BE2C (cell line): ENCODE results near the gene TXNL4A.
A peak's percentile ranks its signal among the peaks of the same experiment; 100 is the strongest.
"Not testable (repeated sequence)": the region's sequence is repeated elsewhere in the genome, so short reads cannot be mapped to it uniquely, and the experiment has no call there.

Experiments used
- DNase-seq: peaks from one replicate; pipeline ENCODE4 v3.0.0-alpha.2; 2020
- H3K27me3 ChIP-seq: fragments of 250-450 bp; sonication (Bioruptor Pico); 2 replicates; pipeline ENCODE4 v1.5.1; 2020; ENCODE audit warnings: mild to moderate bottlenecking
- H3K36me3 ChIP-seq: fragments of 250-450 bp; sonication (Bioruptor Pico); 2 replicates; pipeline ENCODE4 v1.5.1; 2020; ENCODE audit warnings: mild to moderate bottlenecking
- H3K4me1 ChIP-seq: fragments of 250-450 bp; sonication (Bioruptor Pico); 2 replicates; pipeline ENCODE4 v1.5.1; 2020
- H3K4me3 ChIP-seq: 2 replicates; pipeline ENCODE4 v1.5.1; 2011; ENCODE audit warnings: low read depth, low read length
- H3K9me3 ChIP-seq: fragments of 250-450 bp; sonication (Bioruptor Pico); 2 replicates; pipeline ENCODE4 v1.5.1; 2020
- CTCF ChIP-seq: IDR thresholded peaks from 2 replicates; pipeline ENCODE4 v1.5.1; 2012; ENCODE audit warnings: mild to moderate bottlenecking, low read depth, low read length

TXNL4A gene

DNA sequence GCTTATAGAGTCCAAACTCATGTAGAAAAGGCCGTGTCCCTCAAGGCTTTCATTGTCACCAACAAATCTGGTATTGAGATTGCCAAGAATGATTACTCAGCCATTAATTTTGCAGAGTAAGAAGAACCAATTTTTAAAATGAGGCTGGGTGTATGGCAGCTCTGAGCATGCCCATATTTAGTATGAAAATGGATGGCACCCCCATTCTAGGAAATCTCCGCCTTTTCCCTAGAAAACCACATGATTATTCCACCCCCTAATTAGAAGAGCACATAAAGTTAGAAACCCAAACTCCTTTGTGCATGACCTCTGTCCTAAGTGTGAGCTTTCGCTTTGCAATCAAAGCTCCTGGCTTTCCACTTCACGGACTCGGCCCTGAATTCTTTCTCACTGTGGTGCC, 14.1 kb upstream of the TXNL4A start:
- Histone ChIP-seq H3K4me3 (no peak overlapping the region), H3K4me1 (no peaks in the 10 kb centered on the region), H3K36me3 (no peaks in the 10 kb centered on the region), H3K9me3 (no peaks in the 10 kb centered on the region), H3K27me3 (no peaks in the 10 kb centered on the region)
- no peak for TF ChIP-seq CTCF
- DNase-seq, result no peak

DNA sequence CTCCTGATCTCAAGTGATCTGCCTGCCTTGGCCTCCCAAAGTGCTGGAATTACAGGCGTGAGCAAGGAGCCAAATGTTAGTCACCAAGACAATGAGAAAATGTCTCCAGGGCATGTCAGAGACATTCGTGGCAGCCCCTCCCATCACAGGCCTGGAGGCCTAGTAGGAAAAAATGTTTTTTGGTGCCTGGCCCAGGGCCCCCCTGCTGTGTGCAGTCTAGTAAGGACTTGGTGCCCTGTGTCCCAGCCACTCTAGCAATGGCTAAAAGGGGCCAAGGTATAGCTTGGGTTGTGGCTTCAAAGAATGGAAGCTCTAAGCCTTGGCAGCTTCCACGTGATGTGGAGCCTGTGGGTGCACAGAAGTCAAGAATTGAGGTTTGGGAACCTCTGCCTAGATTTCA, 12.5 kb upstream of the TXNL4A start:
- Histone ChIP-seq H3K4me3 (no peak overlapping the region), H3K9me3 (no peaks in the 10 kb centered on the region), H3K27me3 (no peaks in the 10 kb centered on the region), H3K4me1 (no peaks in the 10 kb centered on the region), H3K36me3 (no peaks in the 10 kb centered on the region)
- no peak for TF ChIP-seq CTCF
- DNase-seq, result no peak

- not testable (repeated sequence) for DNase-seq, H3K36me3 ChIP-seq, H3K9me3 ChIP-seq, H3K4me3 ChIP-seq, H3K27me3 ChIP-seq, H3K4me1 ChIP-seq
Observed at GRCh38 chr18:79999701-80000100, 11.3 kb upstream of the TXNL4A start.

DNA sequence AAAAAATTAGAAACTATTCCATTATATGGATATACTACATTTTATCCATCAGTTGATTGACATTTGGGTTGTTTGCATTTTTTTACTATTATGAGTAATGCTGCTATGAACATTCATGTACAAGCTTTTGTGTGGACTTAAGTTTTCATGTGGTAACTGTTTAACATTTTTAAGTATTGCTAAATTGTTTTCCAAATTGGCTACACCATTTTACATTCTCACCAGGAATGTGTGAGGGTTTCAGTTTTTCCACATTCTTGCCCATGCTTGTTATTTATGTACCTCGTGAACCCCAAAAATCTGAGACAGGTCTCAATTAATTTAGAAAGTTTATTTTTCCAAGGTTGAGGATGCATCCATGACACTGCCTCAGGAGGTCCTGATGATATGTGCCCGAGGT, 3.1 kb upstream of the TXNL4A start:
- no peak for TF ChIP-seq CTCF
- H3K4me1 ChIP-seq, result no peaks in the 10 kb centered on the region
- no peaks in the 10 kb centered on the region for H3K9me3 ChIP-seq
- no peak overlapping the region for H3K4me3 ChIP-seq
- H3K27me3 ChIP-seq, result no peaks in the 10 kb centered on the region
- DNase-seq, result no peak
- H3K36me3 ChIP-seq, result no peaks in the 10 kb centered on the region

- Histone ChIP-seq H3K27me3 (no peaks in the 10 kb centered on the region), H3K4me3 (peak overlapping the region; percentile 84), H3K4me1 (no peaks in the 10 kb centered on the region), H3K36me3 (peaks cover 4% of the 10 kb centered on the region; the same call in 1 of the 2 replicates), H3K9me3 (no peaks in the 10 kb centered on the region)
- DNase-seq, result no peak
- TF ChIP-seq CTCF, result no peak
Observed at GRCh38 chr18:79989195-79989497, 783 bp upstream of the TXNL4A start.

DNA sequence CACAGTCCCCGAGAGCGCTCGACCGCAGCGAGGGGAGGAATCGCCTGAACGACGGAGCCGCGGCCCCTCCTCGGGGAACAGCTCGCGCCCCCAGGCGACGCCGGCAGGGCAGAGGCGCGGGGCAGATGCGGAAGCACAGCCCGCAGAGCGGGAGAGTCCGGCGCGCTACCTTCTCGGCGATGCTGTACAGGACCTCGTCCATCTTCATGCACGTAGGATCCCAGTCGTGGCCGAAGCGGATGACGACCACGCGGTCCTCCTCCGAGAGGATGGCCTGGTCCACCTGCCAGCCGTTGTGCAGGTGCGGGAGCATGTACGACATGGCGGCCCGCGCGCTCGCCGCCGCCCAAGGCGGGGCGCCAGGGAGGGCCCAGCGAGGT, 302 bp downstream of the TXNL4A start:
- Histone ChIP-seq H3K36me3 (peaks cover 4% of the 10 kb centered on the region; the same call in 1 of the 2 replicates), H3K4me3 (peak overlapping the region; percentile 84), H3K4me1 (no peaks in the 10 kb centered on the region), H3K9me3 (no peaks in the 10 kb centered on the region), H3K27me3 (no peaks in the 10 kb centered on the region)
- DNase-seq, result peak; percentile 54
- no peak for TF ChIP-seq CTCF

DNA sequence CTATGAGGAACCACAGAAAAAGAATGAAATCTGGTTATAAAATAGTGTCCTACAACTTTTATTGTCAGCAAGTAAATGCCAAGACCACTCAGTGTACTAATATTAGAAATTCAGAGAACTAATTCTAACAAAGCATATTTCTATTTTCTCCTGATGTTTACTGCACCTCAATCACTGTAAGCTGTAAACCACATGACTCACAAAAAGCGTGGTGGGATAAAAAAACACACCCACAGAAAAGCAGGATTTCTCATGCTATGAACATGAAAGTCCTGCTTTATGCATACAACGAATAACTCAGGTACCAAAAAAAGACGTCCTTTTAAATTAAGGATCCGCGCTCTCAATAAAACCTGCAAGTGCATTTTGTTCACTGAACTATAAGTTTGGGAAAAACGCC, 797 bp downstream of the TXNL4A start:
- no peaks in the 10 kb centered on the region for H3K4me1 ChIP-seq
- TF ChIP-seq CTCF, result no peak
- no peaks in the 10 kb centered on the region for H3K9me3 ChIP-seq
- no peak for DNase-seq
- peaks cover 4% of the 10 kb centered on the region; the same call in 1 of the 2 replicates for H3K36me3 ChIP-seq
- H3K4me3 ChIP-seq, result peak overlapping the region; percentile 84
- H3K27me3 ChIP-seq, result no peaks in the 10 kb centered on the region
